Measurements from ENCODE around the gene TTC39C.

DNA sequence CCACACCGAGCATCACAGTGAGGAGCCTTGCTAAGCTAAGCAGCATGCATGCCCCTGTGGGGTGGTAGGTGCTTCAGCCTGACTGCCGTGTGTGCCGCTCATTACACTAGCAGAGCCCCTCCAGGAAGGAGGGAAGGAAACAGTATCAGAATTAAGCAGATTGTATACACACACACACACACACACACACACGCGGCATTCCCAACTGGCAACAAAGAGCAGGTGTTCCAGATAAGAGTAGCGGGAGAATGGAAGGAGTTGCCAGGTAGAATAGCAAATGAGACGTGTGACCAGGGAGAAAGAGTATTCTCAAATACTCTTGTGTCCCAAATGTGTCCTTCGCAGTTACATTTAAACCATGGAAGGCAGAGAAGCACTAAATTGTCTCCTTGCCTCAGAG lies 47.6 kb upstream of the TTC39C start:
- TF ChIP-seq, protein P1, sequence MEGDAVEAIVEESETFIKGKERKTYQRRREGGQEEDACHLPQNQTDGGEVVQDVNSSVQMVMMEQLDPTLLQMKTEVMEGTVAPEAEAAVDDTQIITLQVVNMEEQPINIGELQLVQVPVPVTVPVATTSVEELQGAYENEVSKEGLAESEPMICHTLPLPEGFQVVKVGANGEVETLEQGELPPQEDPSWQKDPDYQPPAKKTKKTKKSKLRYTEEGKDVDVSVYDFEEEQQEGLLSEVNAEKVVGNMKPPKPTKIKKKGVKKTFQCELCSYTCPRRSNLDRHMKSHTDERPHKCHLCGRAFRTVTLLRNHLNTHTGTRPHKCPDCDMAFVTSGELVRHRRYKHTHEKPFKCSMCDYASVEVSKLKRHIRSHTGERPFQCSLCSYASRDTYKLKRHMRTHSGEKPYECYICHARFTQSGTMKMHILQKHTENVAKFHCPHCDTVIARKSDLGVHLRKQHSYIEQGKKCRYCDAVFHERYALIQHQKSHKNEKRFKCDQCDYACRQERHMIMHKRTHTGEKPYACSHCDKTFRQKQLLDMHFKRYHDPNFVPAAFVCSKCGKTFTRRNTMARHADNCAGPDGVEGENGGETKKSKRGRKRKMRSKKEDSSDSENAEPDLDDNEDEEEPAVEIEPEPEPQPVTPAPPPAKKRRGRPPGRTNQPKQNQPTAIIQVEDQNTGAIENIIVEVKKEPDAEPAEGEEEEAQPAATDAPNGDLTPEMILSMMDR (conservative IDR thresholded peaks at IDR 0.05): no peak
- no peak for TF ChIP-seq ZFX (IDR thresholded peaks at IDR 0.05)
